Ishikawa (cell line): Measurements from ENCODE around the gene GNG8.

Experiments used
- CEBPB ChIP-seq: IDR thresholded peaks from 2 replicates; pipeline ENCODE4 v1.6.1; 2012
- CREB1 ChIP-seq: IDR thresholded peaks from 2 replicates; pipeline ENCODE4 v1.6.1; 2012; ENCODE audit warnings: low read depth
- EGR1 ChIP-seq: IDR thresholded peaks from 2 replicates; pipeline ENCODE4 v1.6.1; 2012
- EP300 ChIP-seq: IDR thresholded peaks from 2 replicates; pipeline ENCODE4 v1.6.1; 2012; ENCODE audit warnings: borderline replicate concordance
- FOXM1 ChIP-seq: IDR thresholded peaks from 2 replicates; pipeline ENCODE4 v1.6.1; 2012; ENCODE audit warnings: low read depth, borderline replicate concordance
- MAX ChIP-seq: IDR thresholded peaks from 2 replicates; pipeline ENCODE4 v1.6.1; 2012
- NFIC ChIP-seq: IDR thresholded peaks from 2 replicates; pipeline ENCODE4 v1.6.1; 2012
- RAD21 ChIP-seq: IDR thresholded peaks from 2 replicates; pipeline ENCODE4 v1.6.1; 2012; ENCODE audit warnings: low read depth
- TAF1 ChIP-seq: IDR thresholded peaks from 2 replicates; pipeline ENCODE4 v1.6.1; 2012; ENCODE audit warnings: low read depth, mild to moderate bottlenecking
- TCF12 ChIP-seq: IDR thresholded peaks from 2 replicates; pipeline ENCODE4 v1.6.1; 2012; ENCODE audit warnings: low read depth
- TEAD4 ChIP-seq: IDR thresholded peaks from 2 replicates; pipeline ENCODE4 v1.6.1; 2012
- YY1 ChIP-seq: IDR thresholded peaks from 2 replicates; pipeline ENCODE4 v1.6.1; 2012; ENCODE audit warnings: low read depth
- ZBTB7A ChIP-seq: IDR thresholded peaks from 2 replicates; pipeline ENCODE4 v1.6.1; 2012; ENCODE audit warnings: low read depth
- TF ChIP-seq, protein P1 (sequence below): IDR thresholded peaks from 2 replicates; pipeline ENCODE4 v1.6.1; 2012; ENCODE audit warnings: low read depth, mild to moderate bottlenecking
- TF ChIP-seq, protein P2 (sequence below): IDR thresholded peaks from 2 replicates; pipeline ENCODE4 v1.6.1; 2012

The GNG8 gene

DNA sequence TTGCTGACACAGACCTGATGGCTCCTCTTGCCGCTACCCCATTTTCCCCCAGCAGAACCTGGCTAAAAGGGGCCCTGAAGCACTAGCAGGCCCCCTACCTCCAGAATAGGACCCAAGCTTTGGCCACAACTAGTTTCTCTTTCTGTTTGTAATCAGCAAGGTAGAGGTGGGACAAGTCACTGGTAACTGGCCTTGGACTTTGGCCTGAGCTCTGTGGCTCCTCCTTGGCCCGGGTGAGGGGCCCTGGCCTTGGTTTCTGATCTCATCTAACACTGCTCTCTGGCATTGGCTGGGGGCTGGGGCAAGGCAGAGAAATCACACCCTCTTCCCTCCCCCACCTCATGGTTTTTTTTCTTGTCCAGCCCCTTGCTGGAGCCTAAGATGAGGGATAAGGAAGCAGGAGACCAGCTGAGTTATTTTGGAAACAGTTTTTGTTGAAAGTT is 32.8 kb downstream of the GNG8 start:
- TF ChIP-seq TAF1 (no peak), ZBTB7A (no peak)
- TF ChIP-seq, protein P1, sequence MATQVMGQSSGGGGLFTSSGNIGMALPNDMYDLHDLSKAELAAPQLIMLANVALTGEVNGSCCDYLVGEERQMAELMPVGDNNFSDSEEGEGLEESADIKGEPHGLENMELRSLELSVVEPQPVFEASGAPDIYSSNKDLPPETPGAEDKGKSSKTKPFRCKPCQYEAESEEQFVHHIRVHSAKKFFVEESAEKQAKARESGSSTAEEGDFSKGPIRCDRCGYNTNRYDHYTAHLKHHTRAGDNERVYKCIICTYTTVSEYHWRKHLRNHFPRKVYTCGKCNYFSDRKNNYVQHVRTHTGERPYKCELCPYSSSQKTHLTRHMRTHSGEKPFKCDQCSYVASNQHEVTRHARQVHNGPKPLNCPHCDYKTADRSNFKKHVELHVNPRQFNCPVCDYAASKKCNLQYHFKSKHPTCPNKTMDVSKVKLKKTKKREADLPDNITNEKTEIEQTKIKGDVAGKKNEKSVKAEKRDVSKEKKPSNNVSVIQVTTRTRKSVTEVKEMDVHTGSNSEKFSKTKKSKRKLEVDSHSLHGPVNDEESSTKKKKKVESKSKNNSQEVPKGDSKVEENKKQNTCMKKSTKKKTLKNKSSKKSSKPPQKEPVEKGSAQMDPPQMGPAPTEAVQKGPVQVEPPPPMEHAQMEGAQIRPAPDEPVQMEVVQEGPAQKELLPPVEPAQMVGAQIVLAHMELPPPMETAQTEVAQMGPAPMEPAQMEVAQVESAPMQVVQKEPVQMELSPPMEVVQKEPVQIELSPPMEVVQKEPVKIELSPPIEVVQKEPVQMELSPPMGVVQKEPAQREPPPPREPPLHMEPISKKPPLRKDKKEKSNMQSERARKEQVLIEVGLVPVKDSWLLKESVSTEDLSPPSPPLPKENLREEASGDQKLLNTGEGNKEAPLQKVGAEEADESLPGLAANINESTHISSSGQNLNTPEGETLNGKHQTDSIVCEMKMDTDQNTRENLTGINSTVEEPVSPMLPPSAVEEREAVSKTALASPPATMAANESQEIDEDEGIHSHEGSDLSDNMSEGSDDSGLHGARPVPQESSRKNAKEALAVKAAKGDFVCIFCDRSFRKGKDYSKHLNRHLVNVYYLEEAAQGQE, result no peak

DNA sequence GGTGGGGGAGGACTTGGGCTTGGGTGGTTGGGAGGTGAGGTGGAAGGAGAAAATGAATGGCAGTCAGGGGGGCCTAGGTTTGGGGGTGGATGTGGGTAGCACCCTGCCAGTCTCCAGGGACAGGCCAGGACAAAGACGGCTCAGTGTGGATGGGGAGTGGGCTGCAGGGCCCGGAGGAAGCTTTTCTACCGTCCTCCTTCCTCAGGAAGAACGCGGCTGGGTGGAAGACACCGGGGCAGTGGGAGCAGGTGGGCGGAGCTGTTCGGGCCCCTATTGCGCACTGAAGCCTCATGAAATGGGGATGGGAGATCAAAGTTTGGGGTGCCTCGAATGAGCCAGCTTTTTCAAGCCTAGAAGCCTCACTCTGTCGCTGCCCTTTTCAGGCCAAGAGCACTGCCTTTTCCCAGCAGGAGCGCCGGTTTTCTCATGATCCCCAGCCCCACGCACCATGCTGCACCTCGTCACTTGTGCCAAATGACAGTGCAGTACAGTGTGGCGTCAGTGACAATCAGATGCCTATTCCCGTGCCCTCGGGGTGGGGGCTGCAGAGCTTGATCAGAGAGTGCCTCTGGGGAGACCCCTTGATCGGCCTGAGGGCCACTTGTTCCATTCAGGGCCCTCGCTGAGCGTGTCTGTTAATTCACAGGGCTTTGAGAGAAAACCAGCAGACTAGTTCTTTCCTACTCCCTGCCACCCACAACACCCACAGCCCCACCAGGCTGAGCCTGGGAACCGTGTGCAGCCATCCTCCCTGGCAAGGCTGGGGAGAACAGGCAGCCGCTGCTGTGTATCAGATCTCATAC is 33.4 kb downstream of the GNG8 start:
- TF ChIP-seq MAX (no peak), RAD21 (no peak)

DNA sequence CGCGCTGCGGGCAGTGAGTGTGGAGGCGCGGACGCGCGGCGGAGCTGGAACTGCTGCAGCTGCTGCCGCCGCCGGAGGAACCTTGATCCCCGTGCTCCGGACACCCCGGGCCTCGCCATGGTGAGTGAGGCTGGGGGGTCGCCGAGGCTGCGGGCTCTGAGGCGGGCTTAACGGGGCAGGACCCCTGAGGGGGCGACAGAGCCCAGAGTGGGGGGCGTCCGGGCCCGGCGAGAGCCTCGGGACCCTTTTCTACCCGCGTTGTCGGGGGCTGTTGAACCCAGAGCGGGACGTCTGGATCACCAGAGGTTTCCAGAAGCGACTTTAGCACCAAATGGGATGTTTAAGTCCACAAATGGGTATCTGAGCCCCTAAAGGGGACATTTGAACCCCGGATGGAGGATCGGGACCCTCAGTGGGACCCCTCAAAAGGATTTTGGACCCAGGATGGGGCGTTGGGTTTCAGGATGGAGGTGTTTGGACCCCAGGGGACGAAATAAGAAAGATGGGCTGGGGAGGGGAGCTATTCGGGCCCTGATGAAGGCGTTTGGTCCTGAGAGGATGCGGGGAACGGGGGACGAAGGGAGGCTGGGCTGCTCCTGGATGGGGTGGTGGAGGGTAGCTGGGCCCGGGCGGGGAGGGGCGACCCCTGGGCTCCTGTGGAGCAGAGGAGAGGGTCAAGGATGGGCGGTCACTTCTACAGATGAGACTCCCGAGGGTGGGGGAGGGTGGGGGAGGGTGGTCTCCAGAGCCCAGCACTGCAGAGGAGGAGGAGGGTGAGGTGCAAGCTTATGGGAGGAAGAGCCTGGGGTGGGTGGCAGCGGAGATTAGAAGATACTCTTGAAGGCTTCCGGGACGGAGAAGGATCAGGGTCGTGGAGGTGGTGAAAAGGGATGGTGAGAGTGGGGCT is 34.4 kb downstream of the GNG8 start, which contains the start of gene CALM3:
Gene CALM3 (plus strand): TSS at position 13 of the 907 bp plus-strand sequence. CDS start 105 bp downstream, at position 118.
- peak; percentile 62; the same call in 1 of the 2 replicates for TF ChIP-seq ZBTB7A
- no peak for TF ChIP-seq EP300
- TF ChIP-seq CREB1, result 0 out of 2 replicates have a peak, but pooled peaks have one; percentile 13
- TF ChIP-seq, protein P2, sequence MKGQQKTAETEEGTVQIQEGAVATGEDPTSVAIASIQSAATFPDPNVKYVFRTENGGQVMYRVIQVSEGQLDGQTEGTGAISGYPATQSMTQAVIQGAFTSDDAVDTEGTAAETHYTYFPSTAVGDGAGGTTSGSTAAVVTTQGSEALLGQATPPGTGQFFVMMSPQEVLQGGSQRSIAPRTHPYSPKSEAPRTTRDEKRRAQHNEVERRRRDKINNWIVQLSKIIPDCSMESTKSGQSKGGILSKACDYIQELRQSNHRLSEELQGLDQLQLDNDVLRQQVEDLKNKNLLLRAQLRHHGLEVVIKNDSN, result no peak

GRCh38 chr19:46600384-46601317 is 35.4 kb downstream of the GNG8 start:
- peak; percentile 59; the same call in 1 of the 2 replicates for TF ChIP-seq EP300
- TF ChIP-seq, protein P1, result no peak
- TF ChIP-seq YY1, result peak; percentile 70; the same call in 1 of the 2 replicates
- TF ChIP-seq CEBPB, result no peak
- TF ChIP-seq, protein P2, result 0 out of 2 replicates have a peak, but pooled peaks have one; percentile 39
- no peak for TF ChIP-seq EGR1
- no peak; the same call in 1 of the 2 replicates for TF ChIP-seq TCF12
- peak; percentile 31 for TF ChIP-seq TEAD4
- TF ChIP-seq NFIC, result peak; percentile 42; the same call in 1 of the 2 replicates
- peak; percentile 56; the same call in 1 of the 2 replicates for TF ChIP-seq FOXM1
- peak; percentile 79 for TF ChIP-seq MAX
- peak; percentile 83 for TF ChIP-seq ZBTB7A
- TF ChIP-seq RAD21, result no peak
- TF ChIP-seq TAF1, result peak; percentile 87
- peak; percentile 79 for TF ChIP-seq CREB1
